ENCODE measurements around the gene KAZN. TPM values are rescaled to one million over a fixed set of nuclear protein-coding genes. Genes with fewer than 3 reads are reported as not detected.
A peak's percentile ranks its signal among the peaks of the same experiment; 100 is the strongest.

The KAZN gene
- polyA plus RNA-seq, 1 of the 3 experiments (the other 2 are of a cell fraction) = 6.8 TPM

DNA sequence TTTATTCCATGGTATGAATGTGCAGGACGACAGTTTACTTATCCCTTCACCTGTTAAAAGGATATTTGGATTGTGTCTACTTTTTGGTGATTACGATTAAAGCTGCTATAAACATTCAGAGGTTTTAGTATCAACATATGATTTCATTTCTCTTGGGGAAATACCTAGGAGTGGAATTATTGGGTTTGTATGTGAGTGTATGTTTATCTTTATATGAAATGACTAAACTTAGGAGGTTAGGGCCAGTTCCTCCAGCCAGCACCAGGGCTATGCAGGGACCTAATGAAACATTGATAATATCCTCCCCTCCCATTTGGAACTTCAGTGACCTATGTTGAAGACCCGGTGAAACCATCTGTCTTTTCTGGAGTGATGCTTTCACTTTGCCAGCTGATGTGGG is 568.9 kb downstream of the KAZN start:
- no peak overlapping the region for H3K4me3 ChIP-seq (ENCODE audit: low read depth in 2 of 2, low read length in 1 of 2)
- peaks cover 6% of the 10 kb centered on the region for H3F3A ChIP-seq (replicated peaks; ENCODE audit: insufficient read depth)
- no peaks in the 10 kb centered on the region for H3K27me3 ChIP-seq (ENCODE audit: insufficient read depth)
- H3K36me3 ChIP-seq (replicated peaks in 1 of 2; ENCODE audit: control insufficient read depth in 1 of 2, insufficient read depth in 2 of 2, low read length in 1 of 2) = no peaks in the 10 kb centered on the region
- H3K4me1 ChIP-seq (ENCODE audit: control insufficient read depth in 1 of 2, insufficient read depth in 2 of 2, low read depth in 1 of 2, low read length in 1 of 2) = peaks cover 11 to 13% of the 10 kb centered on the region in 2 experiments; a peak in 2 of 4 replicates
- H3K9me2 ChIP-seq = no peaks in the 10 kb centered on the region
- ChIA-PET CTCF (interaction anchor here (1.5 kb wide), 2 partner anchors 105 to 138 kb away, joined by 3 to 4 read pairs; no protein-coding TSS in a partner anchor), POLR2A (interaction anchor here (0.7 kb wide), 1 partner anchor 15 kb away, joined by 3 read pairs; no protein-coding TSS in a partner anchor)
- no peak for DNase-seq
- no peaks in the 10 kb centered on the region for H3K9me3 ChIP-seq
- H3K79me2 ChIP-seq (ENCODE audit: insufficient read depth) = peaks cover 1% of the 10 kb centered on the region; the same call in 1 of the 2 replicates
- H3K27ac ChIP-seq (ENCODE audit: low read depth in 2 of 2, low read length in 1 of 2) = peak overlapping the region in 1 of 2 experiments; percentile 78; a peak in 2 of 4 replicates
- TF ChIP-seq SMC3 (IDR thresholded peaks at IDR 0.05; ENCODE audit: low read depth, low read length) (no peak), CHD2 (IDR thresholded peaks at IDR 0.05; ENCODE audit: low read length, partially characterized antibody) (no peak), GATA2 (CRISPR knock-in tag; IDR thresholded peaks at IDR 0.05) (no peak), TAF1 (IDR thresholded peaks at IDR 0.05; ENCODE audit: borderline replicate concordance, low read depth, low read length) (no peak), MXI1 (IDR thresholded peaks at IDR 0.05; ENCODE audit: low read depth, low read length) (no peak)
- TF ChIP-seq, protein P1, sequence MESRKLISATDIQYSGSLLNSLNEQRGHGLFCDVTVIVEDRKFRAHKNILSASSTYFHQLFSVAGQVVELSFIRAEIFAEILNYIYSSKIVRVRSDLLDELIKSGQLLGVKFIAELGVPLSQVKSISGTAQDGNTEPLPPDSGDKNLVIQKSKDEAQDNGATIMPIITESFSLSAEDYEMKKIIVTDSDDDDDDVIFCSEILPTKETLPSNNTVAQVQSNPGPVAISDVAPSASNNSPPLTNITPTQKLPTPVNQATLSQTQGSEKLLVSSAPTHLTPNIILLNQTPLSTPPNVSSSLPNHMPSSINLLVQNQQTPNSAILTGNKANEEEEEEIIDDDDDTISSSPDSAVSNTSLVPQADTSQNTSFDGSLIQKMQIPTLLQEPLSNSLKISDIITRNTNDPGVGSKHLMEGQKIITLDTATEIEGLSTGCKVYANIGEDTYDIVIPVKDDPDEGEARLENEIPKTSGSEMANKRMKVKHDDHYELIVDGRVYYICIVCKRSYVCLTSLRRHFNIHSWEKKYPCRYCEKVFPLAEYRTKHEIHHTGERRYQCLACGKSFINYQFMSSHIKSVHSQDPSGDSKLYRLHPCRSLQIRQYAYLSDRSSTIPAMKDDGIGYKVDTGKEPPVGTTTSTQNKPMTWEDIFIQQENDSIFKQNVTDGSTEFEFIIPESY (IDR thresholded peaks at IDR 0.05; ENCODE audit: borderline replicate concordance, low read depth) = no peak
- TF ChIP-seq, protein P2, sequence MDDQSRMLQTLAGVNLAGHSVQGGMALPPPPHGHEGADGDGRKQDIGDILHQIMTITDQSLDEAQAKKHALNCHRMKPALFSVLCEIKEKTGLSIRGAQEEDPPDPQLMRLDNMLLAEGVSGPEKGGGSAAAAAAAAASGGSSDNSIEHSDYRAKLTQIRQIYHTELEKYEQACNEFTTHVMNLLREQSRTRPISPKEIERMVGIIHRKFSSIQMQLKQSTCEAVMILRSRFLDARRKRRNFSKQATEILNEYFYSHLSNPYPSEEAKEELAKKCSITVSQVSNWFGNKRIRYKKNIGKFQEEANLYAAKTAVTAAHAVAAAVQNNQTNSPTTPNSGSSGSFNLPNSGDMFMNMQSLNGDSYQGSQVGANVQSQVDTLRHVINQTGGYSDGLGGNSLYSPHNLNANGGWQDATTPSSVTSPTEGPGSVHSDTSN (IDR thresholded peaks at IDR 0.05) = no peak
- no peak overlapping the region for H2AFZ ChIP-seq (ENCODE audit: low read depth)
- no peaks in the 10 kb centered on the region for H4K20me1 ChIP-seq (ENCODE audit: insufficient read depth)
- H3K9ac ChIP-seq = no peak overlapping the region
- WGBS (ENCODE audit: low lambda C conversion rate) = 74% methylated on average over 3 of the region's 3 CpGs
- no peak overlapping the region for H3K4me2 ChIP-seq
